ENCODE measurements around the gene DIS3L2.

- no peak for TF ChIP-seq REST (IDR thresholded peaks at IDR 0.05; ENCODE audit: unreplicated experiment)
- no peak for TF ChIP-seq CTCF (conservative IDR thresholded peaks at IDR 0.05; ENCODE audit: low read depth in 2 of 2)
- TF ChIP-seq EZH2 (IDR thresholded peaks at IDR 0.05; ENCODE audit: low read depth, unreplicated experiment) = no peak
- TF ChIP-seq ZNF462 (CRISPR knock-in tag; IDR thresholded peaks at IDR 0.05) = no peak
- TF ChIP-seq EZH2phosphoT487 (IDR thresholded peaks at IDR 0.05; ENCODE audit: unreplicated experiment) = no peak
- TF ChIP-seq POLR2AphosphoS5 (IDR thresholded peaks at IDR 0.05; ENCODE audit: low read depth) = no peak
- no peak for TF ChIP-seq JUNB (IDR thresholded peaks at IDR 0.05; ENCODE audit: unreplicated experiment)
- no peak for TF ChIP-seq CREB1 (CRISPR knock-in tag; IDR thresholded peaks at IDR 0.05; ENCODE audit: low read depth)
- no peak for TF ChIP-seq ZNF331 (CRISPR knock-in tag; IDR thresholded peaks at IDR 0.05; ENCODE audit: low read depth)
- TF ChIP-seq STAT1 (IDR thresholded peaks at IDR 0.05; ENCODE audit: unreplicated experiment) = no peak
- no peak for TF ChIP-seq NANOG (IDR thresholded peaks at IDR 0.05; ENCODE audit: borderline replicate concordance)
- TF ChIP-seq ETS1 (IDR thresholded peaks at IDR 0.05) = no peak
These were observed 170.7 kb downstream of the DIS3L2 start for GRCh38 chr2:232132181-232132580.
